Caco-2 (cell line): ENCODE data around the gene CTXN1. TPM values are rescaled to one million over a fixed set of nuclear protein-coding genes. Genes with fewer than 3 reads are reported as not detected.

Source experiments
- BruUV-seq: library from RNA; stranded (reverse); fragments of 400-500 nt; replicated peaks from 2 replicates; lab custom pipeline; 2021; lab: Mats Ljungman, UMichigan
- CTCF ChIA-PET: fragments of 300-600 bp; sonication (Branson Sonifier 250); formaldehyde crosslinking; loops from one replicate; lab custom pipeline; 2022; ENCODE audit warnings: antibody characterized with exemption; lab: Charles Lee
- POLR2A ChIA-PET: fragments of 300-600 bp; sonication (Branson Sonifier 250); formaldehyde crosslinking; loops from one replicate; lab custom pipeline; 2022; ENCODE audit warnings: antibody characterized with exemption; lab: Charles Lee
- DNase-seq, 2 experiments: peaks; one replicate each; pipeline versions ENCODE4 v3.0.0 to v3.0.0-alpha.2; 2020 to 2022
- H3K27me3 ChIP-seq: replicated peaks from 2 replicates; pipeline ENCODE4 v1.6.0; 2011; ENCODE audit warnings: low read length; ENCODE audit not compliant: control insufficient read depth, insufficient read depth
- H3K36me3 ChIP-seq: 2 replicates; pipeline ENCODE4 v1.5.1; 2011; ENCODE audit warnings: low read length; ENCODE audit not compliant: control insufficient read depth, insufficient read depth
- H3K4me1 ChIP-seq: fragments of 250-450 bp; sonication (Bioruptor Pico); 2 replicates; pipeline ENCODE4 v1.5.1; 2020; ENCODE audit warnings: mild to moderate bottlenecking
- H3K4me3 ChIP-seq: 2 replicates; pipeline ENCODE4 v1.5.1; 2011; ENCODE audit warnings: low read depth, mild to moderate bottlenecking, control low read depth, low read length
- H3K9me3 ChIP-seq: fragments of 250-450 bp; sonication (Bioruptor Pico); 2 replicates; pipeline ENCODE4 v1.5.1; 2020; ENCODE audit warnings: mild to moderate bottlenecking, moderate library complexity
- H3K27ac Mint-ChIP-seq: one replicate; pipeline ENCODE4 v1.8.0; 2022; ENCODE audit warnings: mixed read lengths; ENCODE audit not compliant: unreplicated experiment
- H3K27me3 Mint-ChIP-seq: one replicate; pipeline ENCODE4 v1.8.0; 2022; ENCODE audit warnings: mixed read lengths; ENCODE audit not compliant: insufficient read depth, unreplicated experiment
- H3K36me3 Mint-ChIP-seq: one replicate; pipeline ENCODE4 v1.8.0; 2022; ENCODE audit warnings: mild to moderate bottlenecking, mixed read lengths; ENCODE audit not compliant: insufficient read depth, unreplicated experiment
- H3K4me1 Mint-ChIP-seq: one replicate; pipeline ENCODE4 v1.8.0; 2022; ENCODE audit warnings: low read depth, mixed read lengths; ENCODE audit not compliant: unreplicated experiment
- H3K4me3 Mint-ChIP-seq: one replicate; pipeline ENCODE4 v1.8.0; 2022; ENCODE audit warnings: mild to moderate bottlenecking, moderate library complexity, mixed read lengths; ENCODE audit not compliant: unreplicated experiment
- H3K9me3 Mint-ChIP-seq: one replicate; pipeline ENCODE4 v1.8.0; 2022; ENCODE audit warnings: mixed read lengths; ENCODE audit not compliant: unreplicated experiment
- intact Hi-C: fragments of 100-400 bp; cut with micrococcal nuclease; formaldehyde crosslinking; loops from one replicate; pipeline ENCODE4 v1.10.0; 2022; ENCODE audit not compliant: unreplicated experiment
- total RNA-seq: library from RNA; stranded (reverse); gene quantifications from 2 replicates; pipeline ENCODE4 v1.2.3, GENCODE V29; 2022
- TF ChIP-seq, protein P1 (sequence below), 2 experiments: fragments of 200-600 bp in 1 of 2; IDR thresholded peaks; 1 replicate in 1 of 2; 2 replicates in 1 of 2; pipeline versions ENCODE4 v1.5.1 to v1.8.0; 2011 to 2022; ENCODE audit warnings: antibody characterized with exemption in 1 of 2, control low read depth in 1 of 2, inconsistent platforms in 1 of 2, low read depth in 1 of 2, low read length in 1 of 2, mild to moderate bottlenecking in 1 of 2, moderate library complexity in 1 of 2; ENCODE audit not compliant: insufficient read depth in 1 of 2, severe bottlenecking in 1 of 2, unreplicated experiment in 1 of 2

The CTXN1 gene
- total RNA-seq, 1 experiment from 2014 or later = 7.4 TPM

- TF ChIP-seq, protein P1, sequence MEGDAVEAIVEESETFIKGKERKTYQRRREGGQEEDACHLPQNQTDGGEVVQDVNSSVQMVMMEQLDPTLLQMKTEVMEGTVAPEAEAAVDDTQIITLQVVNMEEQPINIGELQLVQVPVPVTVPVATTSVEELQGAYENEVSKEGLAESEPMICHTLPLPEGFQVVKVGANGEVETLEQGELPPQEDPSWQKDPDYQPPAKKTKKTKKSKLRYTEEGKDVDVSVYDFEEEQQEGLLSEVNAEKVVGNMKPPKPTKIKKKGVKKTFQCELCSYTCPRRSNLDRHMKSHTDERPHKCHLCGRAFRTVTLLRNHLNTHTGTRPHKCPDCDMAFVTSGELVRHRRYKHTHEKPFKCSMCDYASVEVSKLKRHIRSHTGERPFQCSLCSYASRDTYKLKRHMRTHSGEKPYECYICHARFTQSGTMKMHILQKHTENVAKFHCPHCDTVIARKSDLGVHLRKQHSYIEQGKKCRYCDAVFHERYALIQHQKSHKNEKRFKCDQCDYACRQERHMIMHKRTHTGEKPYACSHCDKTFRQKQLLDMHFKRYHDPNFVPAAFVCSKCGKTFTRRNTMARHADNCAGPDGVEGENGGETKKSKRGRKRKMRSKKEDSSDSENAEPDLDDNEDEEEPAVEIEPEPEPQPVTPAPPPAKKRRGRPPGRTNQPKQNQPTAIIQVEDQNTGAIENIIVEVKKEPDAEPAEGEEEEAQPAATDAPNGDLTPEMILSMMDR (IDR thresholded peaks at IDR 0.05; ENCODE audit: insufficient read depth in 1 of 2, low read depth in 1 of 2, low read length in 1 of 2, severe bottlenecking in 1 of 2, unreplicated experiment in 1 of 2) = no peak
- Mint-ChIP-seq H3K36me3 (peaks cover 54% of the 10 kb centered on the region), H3K27ac (no peak overlapping the region), H3K27me3 (no peaks in the 10 kb centered on the region), H3K4me3 (no peak overlapping the region), H3K4me1 (peaks cover 9% of the 10 kb centered on the region), H3K9me3 (no peaks in the 10 kb centered on the region)
- CTCF ChIA-PET = no interaction called here
- no TSS peak for BruUV-seq
- no peak for DNase-seq
- Histone ChIP-seq H3K36me3 (no peaks in the 10 kb centered on the region), H3K4me3 (no peak overlapping the region), H3K9me3 (no peaks in the 10 kb centered on the region), H3K27me3 (no peaks in the 10 kb centered on the region), H3K4me1 (peaks cover 21% of the 10 kb centered on the region)
- POLR2A ChIA-PET = interaction anchor here (0.6 kb wide), 1 partner anchor 54 kb away, joined by 4 read pairs; no protein-coding TSS in a partner anchor
- intact Hi-C loops = no loop called here
These were observed 2.4 kb downstream of the CTXN1 start for GRCh38 chr19:7923295-7924191.

- Histone ChIP-seq H3K27me3 (no peaks in the 10 kb centered on the region), H3K4me1 (peaks cover 23% of the 10 kb centered on the region), H3K9me3 (no peaks in the 10 kb centered on the region), H3K4me3 (no peak overlapping the region), H3K36me3 (no peaks in the 10 kb centered on the region)
- no peak for DNase-seq
- intact Hi-C loops = no loop called here
- no TSS peak for BruUV-seq
- POLR2A ChIA-PET = no interaction called here
- Mint-ChIP-seq H3K27ac (no peak overlapping the region), H3K36me3 (peaks cover 47% of the 10 kb centered on the region), H3K4me3 (no peak overlapping the region), H3K4me1 (peaks cover 7% of the 10 kb centered on the region), H3K9me3 (no peaks in the 10 kb centered on the region), H3K27me3 (no peaks in the 10 kb centered on the region)
- TF ChIP-seq, protein P1 (IDR thresholded peaks at IDR 0.05; ENCODE audit: insufficient read depth in 1 of 2, low read depth in 1 of 2, low read length in 1 of 2, severe bottlenecking in 1 of 2, unreplicated experiment in 1 of 2) = no peak
- CTCF ChIA-PET = interaction anchor here (3.6 kb wide), 1 partner anchor 70 kb away, joined by 21 read pairs; no protein-coding TSS in a partner anchor
These were observed 3.1 kb downstream of the CTXN1 start for GRCh38 chr19:7922836-7923195.

DNA sequence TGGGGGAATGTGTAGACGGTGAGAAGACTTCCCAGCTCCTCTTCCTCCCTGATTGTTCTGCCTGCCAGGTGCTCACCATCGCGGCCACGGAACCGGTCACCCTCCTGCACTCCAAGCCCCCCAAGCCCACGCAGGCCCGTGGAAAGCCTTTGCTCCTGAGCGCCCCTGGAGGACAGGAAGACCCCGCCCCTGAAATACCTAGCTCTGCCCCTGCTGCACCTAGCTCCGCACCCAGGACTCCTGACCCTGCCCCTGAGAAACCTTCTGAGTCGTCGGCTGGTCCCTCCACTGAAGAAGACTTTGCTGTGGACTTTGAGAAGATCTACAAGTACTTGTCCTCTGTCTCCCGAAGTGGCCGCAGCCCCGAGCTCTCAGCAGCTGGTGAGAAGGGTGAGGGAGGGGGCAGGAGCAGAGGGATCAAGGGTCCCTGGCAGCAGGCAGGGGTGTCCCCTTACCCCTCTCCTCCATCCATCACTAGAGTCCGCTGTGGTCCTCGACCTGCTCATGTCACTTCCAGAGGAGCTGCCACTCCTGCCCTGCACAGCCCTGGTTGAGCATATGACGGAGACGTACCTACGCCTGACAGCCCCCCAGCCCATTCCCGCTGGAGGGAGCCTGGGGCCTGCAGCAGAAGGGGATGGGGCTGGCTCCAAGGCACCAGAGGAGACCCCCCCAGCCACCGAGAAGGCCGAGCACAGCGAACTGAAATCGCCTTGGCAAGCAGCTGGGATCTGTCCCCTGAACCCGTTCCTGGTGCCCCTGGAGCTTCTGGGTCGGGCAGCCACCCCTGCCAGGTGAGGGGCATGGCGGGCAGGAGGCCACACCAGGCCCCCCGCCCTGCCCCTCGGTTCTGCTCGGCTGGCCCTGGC lies 3.7 kb downstream of the CTXN1 start:
- H3K36me3 ChIP-seq = no peaks in the 10 kb centered on the region
- POLR2A ChIA-PET = interaction anchor here (1.0 kb wide), 1 partner anchor 19 kb away, joined by 3 read pairs; no protein-coding TSS in a partner anchor
- TSS peak; percentile 35 for BruUV-seq

More for the DNA sequence above, 3.7 kb downstream of the CTXN1 start:
- CTCF ChIA-PET = interaction anchor here (3.6 kb wide), 1 partner anchor 69 kb away, joined by 21 read pairs; no protein-coding TSS in a partner anchor
- intact Hi-C loops = no loop called here
- H3K4me1 ChIP-seq = peaks cover 23% of the 10 kb centered on the region
- TF ChIP-seq, protein P1 (IDR thresholded peaks at IDR 0.05; ENCODE audit: insufficient read depth in 1 of 2, low read depth in 1 of 2, low read length in 1 of 2, severe bottlenecking in 1 of 2, unreplicated experiment in 1 of 2) = no peak
- no peaks in the 10 kb centered on the region for H3K9me3 Mint-ChIP-seq
- peaks cover 7% of the 10 kb centered on the region for H3K4me1 Mint-ChIP-seq
- H3K27ac Mint-ChIP-seq = no peak overlapping the region
- no peaks in the 10 kb centered on the region for H3K9me3 ChIP-seq
- peaks cover 41% of the 10 kb centered on the region for H3K36me3 Mint-ChIP-seq
- peak overlapping the region; percentile 24 for H3K4me3 Mint-ChIP-seq
- DNase-seq = no peak
- H3K27me3 ChIP-seq = no peaks in the 10 kb centered on the region
- H3K4me3 ChIP-seq = no peak overlapping the region
- H3K27me3 Mint-ChIP-seq = no peaks in the 10 kb centered on the region
